AG04449 (cell line): ENCODE data around the gene TXNL4A.
"Not testable (repeated sequence)": the region's sequence is repeated elsewhere in the genome, so short reads cannot be mapped to it uniquely, and the experiment has no call there.

Source experiments
- CTCF ChIA-PET: fragments of 350-600 bp; formaldehyde crosslinking; extraction: SDS; loops from one replicate; lab custom pipeline; 2021; ENCODE audit warnings: antibody characterized with exemption; lab: Yijun Ruan, JAX
- POLR2A ChIA-PET: fragments of 400-600, 350-600 bp; formaldehyde crosslinking; extraction: SDS; loops from one replicate; lab custom pipeline; 2020; ENCODE audit warnings: antibody characterized with exemption, inconsistent platforms; lab: Yijun Ruan, JAX
- DNase-seq: peaks from one replicate; pipeline ENCODE4 v3.0.0-alpha.2; 2010; ENCODE audit warnings: low read depth, low spot score
- H3K4me3 ChIP-seq: 2 replicates; pipeline ENCODE4 v1.5.1; 2011; ENCODE audit warnings: low read depth, mild to moderate bottlenecking, control low read depth, low read length
- TF ChIP-seq, protein P1 (sequence below): IDR thresholded peaks from one replicate; pipeline ENCODE4 v1.5.1; 2011; ENCODE audit warnings: mild to moderate bottlenecking, moderate library complexity, low read length, control low read depth, inconsistent platforms; ENCODE audit not compliant: insufficient read depth; ENCODE audit errors: missing control alignments

The TXNL4A gene

DNA sequence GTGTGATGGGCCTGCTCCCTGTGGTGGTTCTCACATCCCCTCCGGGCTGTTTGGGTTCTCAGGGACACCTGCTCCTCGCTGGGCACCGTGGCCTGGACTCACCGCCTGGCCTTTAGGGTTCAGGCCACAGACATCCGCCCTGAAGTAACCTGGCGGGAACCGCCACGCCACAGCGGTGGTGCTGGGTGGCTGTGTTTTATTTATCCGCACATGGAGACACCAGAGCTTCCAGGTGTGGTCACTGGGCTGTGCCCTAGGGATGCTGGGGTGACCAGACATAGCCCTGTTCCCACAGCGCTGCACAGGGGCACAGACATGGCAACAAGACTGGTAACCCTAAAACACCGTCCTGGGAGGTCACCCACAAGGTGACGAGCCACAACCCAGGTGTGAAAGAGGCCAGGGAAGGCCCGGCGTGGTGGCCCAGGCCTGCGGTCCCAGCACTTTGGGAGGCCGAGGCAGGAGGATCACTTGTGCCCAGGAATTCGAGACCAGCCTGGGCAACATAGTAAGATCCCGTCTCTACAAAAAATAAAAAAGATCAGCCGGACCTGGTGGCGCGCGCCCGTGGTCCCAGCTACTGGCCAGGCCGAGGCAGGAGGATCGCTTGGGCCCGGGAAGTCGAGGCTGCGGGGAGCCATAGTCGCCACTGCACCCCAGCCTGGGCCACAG is 24.6 kb downstream of the TXNL4A start:
- TF ChIP-seq, protein P1, sequence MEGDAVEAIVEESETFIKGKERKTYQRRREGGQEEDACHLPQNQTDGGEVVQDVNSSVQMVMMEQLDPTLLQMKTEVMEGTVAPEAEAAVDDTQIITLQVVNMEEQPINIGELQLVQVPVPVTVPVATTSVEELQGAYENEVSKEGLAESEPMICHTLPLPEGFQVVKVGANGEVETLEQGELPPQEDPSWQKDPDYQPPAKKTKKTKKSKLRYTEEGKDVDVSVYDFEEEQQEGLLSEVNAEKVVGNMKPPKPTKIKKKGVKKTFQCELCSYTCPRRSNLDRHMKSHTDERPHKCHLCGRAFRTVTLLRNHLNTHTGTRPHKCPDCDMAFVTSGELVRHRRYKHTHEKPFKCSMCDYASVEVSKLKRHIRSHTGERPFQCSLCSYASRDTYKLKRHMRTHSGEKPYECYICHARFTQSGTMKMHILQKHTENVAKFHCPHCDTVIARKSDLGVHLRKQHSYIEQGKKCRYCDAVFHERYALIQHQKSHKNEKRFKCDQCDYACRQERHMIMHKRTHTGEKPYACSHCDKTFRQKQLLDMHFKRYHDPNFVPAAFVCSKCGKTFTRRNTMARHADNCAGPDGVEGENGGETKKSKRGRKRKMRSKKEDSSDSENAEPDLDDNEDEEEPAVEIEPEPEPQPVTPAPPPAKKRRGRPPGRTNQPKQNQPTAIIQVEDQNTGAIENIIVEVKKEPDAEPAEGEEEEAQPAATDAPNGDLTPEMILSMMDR: no peak
- POLR2A ChIA-PET: no interaction called here
- H3K4me3 ChIP-seq: peak overlapping the region; percentile 60
- no peak for DNase-seq
- CTCF ChIA-PET: no interaction called here

DNA sequence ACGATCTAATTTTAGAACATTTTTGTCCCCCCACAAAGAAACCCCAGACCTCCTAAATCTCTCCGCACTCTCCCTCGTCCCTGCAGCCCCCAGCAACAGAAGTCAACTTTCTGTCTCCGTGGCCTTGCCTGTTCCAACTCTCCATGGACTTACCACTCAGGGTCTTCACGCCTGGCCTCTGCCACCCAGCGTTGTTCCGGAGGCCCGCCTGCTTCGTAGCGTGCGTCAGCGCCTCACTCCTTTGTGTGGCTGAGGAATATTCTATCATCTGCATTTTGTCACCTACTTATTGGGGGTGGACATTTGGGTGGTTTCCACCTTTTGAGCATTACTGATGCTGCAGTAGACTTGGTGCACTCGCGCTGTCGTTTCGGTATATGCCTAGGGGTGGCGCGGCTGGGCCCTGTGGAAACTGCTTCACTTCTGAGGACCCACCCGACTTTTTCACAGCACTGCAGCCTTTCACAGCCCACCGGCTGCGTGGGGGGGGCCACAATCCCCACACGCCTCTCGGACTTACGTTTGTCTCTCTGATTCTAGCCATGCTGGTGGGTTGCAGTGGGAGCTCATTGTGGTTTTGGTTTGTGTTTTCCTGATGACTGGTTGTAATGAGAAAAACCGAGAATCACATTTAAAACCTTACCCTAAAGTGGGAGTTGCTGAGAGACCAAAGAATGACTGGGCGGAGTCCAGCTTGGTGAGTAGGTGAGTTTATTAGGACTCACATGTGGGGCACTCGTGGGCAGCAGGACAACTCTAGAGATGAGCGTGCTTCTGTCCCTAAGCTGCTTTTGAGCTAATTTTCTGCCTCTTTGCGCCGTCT is 25.3 kb downstream of the TXNL4A start:
- ChIA-PET POLR2A (no interaction called here), CTCF (no interaction called here)
- no peak for DNase-seq
- no peak overlapping the region for H3K4me3 ChIP-seq
- TF ChIP-seq, protein P1: no peak

DNA sequence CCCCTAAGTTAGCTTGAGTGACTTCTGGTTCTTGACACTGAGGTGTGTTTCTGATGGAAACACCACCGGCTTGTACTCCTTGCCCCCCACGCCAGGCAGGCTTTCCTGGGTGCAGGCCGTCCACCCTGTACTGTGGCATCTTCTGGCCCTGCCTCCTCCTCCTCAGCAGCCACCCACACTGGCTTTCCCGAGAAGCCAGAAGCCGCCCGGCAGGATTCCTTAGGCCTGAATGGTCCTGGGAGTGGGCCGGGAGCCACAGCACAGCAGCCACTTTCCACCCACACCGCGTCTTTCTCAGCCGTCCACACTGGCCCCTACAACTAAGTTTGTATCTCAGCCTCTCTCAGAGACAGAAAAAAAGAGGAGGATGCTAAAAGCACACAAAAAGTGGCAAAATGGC is 26.1 kb downstream of the TXNL4A start:
- no peak overlapping the region for H3K4me3 ChIP-seq
- ChIA-PET POLR2A (interaction anchor here (1.6 kb wide), 1 partner anchor 10 kb away, joined by 4 read pairs; no protein-coding TSS in a partner anchor), CTCF (no interaction called here)
- no peak for DNase-seq
- TF ChIP-seq, protein P1: no peak

DNA sequence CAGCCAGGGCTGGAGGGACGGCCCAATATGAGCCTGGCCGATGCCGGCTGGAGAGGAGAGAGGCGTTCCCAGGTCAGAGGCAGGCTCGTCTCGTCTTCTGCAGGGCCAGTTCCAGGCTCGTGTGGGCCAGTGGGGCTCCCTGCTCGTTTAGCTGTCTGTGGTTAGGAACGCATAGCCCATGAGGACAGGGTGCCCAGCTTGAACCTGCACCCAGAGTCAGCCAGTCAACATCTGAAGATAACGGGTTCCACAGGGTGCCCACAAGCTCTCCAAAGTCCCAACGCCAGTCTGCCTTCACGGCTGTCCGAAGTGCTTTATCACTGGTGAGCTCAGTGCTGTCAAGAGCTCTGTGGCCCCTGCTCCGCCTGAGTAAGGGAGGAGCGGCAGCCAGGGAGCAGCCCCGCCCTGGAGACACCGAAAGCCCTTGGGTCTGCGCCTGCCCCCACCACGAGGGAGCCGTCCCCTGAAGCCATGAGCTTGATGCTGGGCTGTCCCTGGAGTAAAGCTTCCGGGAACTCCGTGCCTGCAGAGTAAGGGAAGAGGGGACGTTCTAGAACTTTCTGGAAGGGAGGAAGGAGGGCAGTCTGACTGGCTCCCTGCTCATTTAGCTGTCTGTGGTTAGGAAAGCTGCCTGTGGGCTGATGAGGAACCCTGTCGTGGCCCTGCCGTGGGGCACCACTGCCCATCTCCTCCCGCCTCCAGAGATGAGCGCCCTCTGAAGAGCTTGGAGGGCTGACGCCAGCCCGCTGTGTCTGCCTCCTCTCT is 26.7 kb downstream of the TXNL4A start:
- TF ChIP-seq, protein P1: no peak
- POLR2A ChIA-PET: interaction anchor here (1.6 kb wide), 1 partner anchor 9 kb away, joined by 4 read pairs; no protein-coding TSS in a partner anchor

DNA sequence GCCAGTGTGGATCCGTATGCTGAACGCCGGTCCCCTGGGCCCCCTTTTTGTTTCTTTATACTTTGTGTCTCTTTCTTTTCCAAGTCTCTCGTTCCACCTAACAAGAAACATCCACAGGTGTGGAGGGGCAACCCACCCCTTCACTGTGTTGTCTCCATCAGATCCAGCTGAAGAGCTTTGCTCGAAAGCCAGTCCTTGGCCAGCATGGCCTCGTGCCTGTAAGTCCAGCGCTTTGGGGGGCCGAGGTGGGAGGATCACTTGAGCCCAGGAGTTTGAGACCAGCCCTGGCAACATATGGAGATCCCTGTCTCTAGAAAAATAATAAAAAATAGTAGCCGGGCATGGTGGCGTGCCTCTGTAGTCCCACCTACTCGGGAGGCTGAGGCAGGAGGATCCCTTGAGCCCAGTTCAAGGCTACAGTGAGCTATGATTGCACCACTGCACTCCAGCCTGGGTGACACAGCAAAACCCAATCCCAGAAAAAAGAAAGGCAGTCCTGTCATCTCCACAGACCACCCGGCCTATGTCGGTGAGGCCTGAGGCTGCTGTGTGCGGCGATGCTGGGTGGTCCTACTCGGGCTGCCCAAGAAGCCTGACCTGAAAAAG is 27.3 kb downstream of the TXNL4A start:
- no peak overlapping the region for H3K4me3 ChIP-seq
- DNase-seq: no peak
- CTCF ChIA-PET: no interaction called here
- POLR2A ChIA-PET: interaction anchor here (1.6 kb wide), 1 partner anchor 9 kb away, joined by 4 read pairs; no protein-coding TSS in a partner anchor
- TF ChIP-seq, protein P1: no peak

More for the DNA sequence above, 26.7 kb downstream of the TXNL4A start:
- no peak for DNase-seq
- H3K4me3 ChIP-seq: no peak overlapping the region
- CTCF ChIA-PET: no interaction called here

DNA sequence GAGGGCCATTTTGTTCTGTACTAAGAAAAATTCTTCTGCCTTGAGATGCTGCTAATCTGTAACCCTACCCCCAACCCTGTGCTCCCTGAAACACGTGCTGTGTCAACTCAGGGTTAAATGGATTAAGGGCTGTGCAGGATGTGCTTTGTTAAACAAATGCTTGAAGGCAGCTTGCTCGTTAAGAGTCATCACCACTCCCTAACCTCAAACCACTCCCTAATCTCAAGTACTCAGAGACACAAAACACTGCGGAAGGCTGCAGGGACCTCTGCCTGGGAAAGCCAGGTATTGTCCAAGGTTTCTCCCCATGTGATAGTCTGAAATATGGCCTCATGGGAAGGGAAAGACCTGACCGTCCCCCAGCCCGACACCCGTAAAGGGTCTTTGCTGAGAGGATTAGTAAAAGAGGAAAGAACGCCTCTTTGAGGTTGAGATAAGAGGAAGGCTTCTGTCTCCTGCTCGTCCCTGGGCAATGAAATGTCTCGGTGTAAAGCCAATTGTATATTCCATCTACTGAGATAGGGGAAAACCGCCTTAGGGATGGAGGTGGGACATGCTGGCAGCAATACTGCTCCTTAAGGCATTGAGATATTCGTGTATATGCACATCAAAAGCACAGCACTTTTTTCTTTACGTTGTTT is 28.1 kb downstream of the TXNL4A start:
- CTCF ChIA-PET: interaction anchor here (0.7 kb wide), 1 partner anchor 163 kb away, joined by 3 read pairs; no protein-coding TSS in a partner anchor
- POLR2A ChIA-PET, H3K4me3 ChIP-seq, DNase-seq: not testable (repeated sequence)
